Measurements from ENCODE around the gene ZNF615. TPM values are rescaled to one million over a fixed set of nuclear protein-coding genes. Genes with fewer than 3 reads are reported as not detected.
"Not testable (repeated sequence)": the region's sequence is repeated elsewhere in the genome, so short reads cannot be mapped to it uniquely, and the experiment has no call there.

The ZNF615 gene
- total RNA-seq (2014; rRNA removed; shearing (Covaris generic)) (11.0 and 11.4 TPM in 2 replicates), polyA plus RNA-seq (2016; fragmentation: Nextera tagmentation; extraction: Ambion mirVana) (3.7 and 4.5 TPM in 2 replicates)
- long read RNA-seq, full-length matches to known transcripts: 2 of 2 reads
- long read RNA-seq, partial matches to known transcripts: 0 of 2 reads
- long read RNA-seq, other reads (novel, unspliced or antisense): 0 of 2 reads

DNA sequence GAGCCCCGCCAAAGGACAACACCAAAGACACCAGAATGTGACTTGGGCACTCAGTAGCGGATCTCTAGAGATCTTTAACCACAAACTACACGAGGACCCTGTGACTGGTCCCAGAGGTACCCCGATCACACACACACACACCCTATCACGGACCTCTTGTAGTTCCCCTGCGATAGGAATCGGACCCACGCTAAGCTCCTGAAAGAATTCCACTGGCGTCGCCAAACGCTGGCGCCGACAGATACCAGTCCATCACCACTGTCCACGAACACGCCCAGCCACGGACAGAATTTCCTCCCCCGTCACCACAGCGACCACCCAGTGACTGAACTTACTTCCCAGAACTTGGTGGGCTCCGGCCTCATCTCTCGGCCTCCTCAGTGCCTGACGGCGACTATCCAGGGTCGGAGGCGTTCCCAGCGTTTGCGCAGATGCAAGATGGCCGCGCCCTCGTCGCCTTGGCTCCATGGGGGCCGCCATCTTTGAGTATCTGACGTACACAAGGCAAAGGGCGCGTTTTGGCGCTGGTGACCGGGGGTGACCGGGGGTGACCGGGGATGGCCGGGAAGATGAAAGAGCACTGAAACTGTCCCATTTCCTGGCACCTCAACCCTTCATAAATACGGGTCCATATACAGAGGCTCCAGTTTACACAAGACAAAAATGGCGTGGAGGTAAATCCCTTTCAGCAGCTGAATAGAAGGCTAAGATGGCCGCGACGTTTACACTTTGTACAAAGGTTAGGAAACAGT is at the start of gene ZNF615:
TSS of gene ZNF615 (minus strand) at position 406 of the 752 bp plus-strand sequence. CDS start 4,500 bp downstream, outside the sequence.
- Mint-ChIP-seq H3K27ac (peak within 1 kb of the TSS; percentile 99), H3K9me3 (peaks cover 14% of the 10 kb centered on the region), H3K4me3 (peak within 1 kb of the TSS; percentile 96), H3K4me1 (peaks cover 12% of the 10 kb centered on the region; the same call in 2 of the 3 replicates), H3K27me3 (ENCODE audit: insufficient read depth, low read depth, poor library complexity) (peaks cover 11% of the 10 kb centered on the region), H3K36me3 (ENCODE audit: low read depth) (peaks cover 40% of the 10 kb centered on the region)
- peak within 1 kb of the TSS; percentile 89 for H3K4me2 ChIP-seq
- peak within 1 kb of the TSS; percentile 92 for H3K27ac ChIP-seq (ENCODE audit: low read depth)
- H3K79me2 ChIP-seq (replicated peaks; ENCODE audit: insufficient read depth): peaks cover 37% of the 10 kb centered on the region
- peak; percentile 97 for ATAC-seq
- H3K9me2 ChIP-seq (ENCODE audit: insufficient read depth): peaks cover 9% of the 10 kb centered on the region; the same call in 1 of the 2 replicates
- peak within 1 kb of the TSS; percentile 95 for H2AFZ ChIP-seq
- no peaks in the 10 kb centered on the region for H3F3A ChIP-seq (replicated peaks; ENCODE audit: low read depth)
- DNase-seq (ENCODE audit: low spot score): peak; percentile 96
- TF ChIP-seq ZNF114 (CRISPR knock-in tag; IDR thresholded peaks at IDR 0.05) (peak; percentile 80; the same call in 1 of the 2 replicates), ZNF331 (CRISPR knock-in tag; IDR thresholded peaks at IDR 0.05; ENCODE audit: low read depth) (no peak), JUNB (IDR thresholded peaks at IDR 0.05; ENCODE audit: unreplicated experiment) (no peak), EZH2 (IDR thresholded peaks at IDR 0.05; ENCODE audit: low read depth, unreplicated experiment) (no peak), POLR2AphosphoS5 (IDR thresholded peaks at IDR 0.05; ENCODE audit: low read depth) (peak; percentile 72), CREB1 (CRISPR knock-in tag; IDR thresholded peaks at IDR 0.05; ENCODE audit: low read depth) (no peak)
- TF ChIP-seq, protein P1, sequence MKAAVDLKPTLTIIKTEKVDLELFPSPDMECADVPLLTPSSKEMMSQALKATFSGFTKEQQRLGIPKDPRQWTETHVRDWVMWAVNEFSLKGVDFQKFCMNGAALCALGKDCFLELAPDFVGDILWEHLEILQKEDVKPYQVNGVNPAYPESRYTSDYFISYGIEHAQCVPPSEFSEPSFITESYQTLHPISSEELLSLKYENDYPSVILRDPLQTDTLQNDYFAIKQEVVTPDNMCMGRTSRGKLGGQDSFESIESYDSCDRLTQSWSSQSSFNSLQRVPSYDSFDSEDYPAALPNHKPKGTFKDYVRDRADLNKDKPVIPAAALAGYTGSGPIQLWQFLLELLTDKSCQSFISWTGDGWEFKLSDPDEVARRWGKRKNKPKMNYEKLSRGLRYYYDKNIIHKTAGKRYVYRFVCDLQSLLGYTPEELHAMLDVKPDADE (IDR thresholded peaks at IDR 0.05): peak; percentile 88
- TF ChIP-seq, protein P2, sequence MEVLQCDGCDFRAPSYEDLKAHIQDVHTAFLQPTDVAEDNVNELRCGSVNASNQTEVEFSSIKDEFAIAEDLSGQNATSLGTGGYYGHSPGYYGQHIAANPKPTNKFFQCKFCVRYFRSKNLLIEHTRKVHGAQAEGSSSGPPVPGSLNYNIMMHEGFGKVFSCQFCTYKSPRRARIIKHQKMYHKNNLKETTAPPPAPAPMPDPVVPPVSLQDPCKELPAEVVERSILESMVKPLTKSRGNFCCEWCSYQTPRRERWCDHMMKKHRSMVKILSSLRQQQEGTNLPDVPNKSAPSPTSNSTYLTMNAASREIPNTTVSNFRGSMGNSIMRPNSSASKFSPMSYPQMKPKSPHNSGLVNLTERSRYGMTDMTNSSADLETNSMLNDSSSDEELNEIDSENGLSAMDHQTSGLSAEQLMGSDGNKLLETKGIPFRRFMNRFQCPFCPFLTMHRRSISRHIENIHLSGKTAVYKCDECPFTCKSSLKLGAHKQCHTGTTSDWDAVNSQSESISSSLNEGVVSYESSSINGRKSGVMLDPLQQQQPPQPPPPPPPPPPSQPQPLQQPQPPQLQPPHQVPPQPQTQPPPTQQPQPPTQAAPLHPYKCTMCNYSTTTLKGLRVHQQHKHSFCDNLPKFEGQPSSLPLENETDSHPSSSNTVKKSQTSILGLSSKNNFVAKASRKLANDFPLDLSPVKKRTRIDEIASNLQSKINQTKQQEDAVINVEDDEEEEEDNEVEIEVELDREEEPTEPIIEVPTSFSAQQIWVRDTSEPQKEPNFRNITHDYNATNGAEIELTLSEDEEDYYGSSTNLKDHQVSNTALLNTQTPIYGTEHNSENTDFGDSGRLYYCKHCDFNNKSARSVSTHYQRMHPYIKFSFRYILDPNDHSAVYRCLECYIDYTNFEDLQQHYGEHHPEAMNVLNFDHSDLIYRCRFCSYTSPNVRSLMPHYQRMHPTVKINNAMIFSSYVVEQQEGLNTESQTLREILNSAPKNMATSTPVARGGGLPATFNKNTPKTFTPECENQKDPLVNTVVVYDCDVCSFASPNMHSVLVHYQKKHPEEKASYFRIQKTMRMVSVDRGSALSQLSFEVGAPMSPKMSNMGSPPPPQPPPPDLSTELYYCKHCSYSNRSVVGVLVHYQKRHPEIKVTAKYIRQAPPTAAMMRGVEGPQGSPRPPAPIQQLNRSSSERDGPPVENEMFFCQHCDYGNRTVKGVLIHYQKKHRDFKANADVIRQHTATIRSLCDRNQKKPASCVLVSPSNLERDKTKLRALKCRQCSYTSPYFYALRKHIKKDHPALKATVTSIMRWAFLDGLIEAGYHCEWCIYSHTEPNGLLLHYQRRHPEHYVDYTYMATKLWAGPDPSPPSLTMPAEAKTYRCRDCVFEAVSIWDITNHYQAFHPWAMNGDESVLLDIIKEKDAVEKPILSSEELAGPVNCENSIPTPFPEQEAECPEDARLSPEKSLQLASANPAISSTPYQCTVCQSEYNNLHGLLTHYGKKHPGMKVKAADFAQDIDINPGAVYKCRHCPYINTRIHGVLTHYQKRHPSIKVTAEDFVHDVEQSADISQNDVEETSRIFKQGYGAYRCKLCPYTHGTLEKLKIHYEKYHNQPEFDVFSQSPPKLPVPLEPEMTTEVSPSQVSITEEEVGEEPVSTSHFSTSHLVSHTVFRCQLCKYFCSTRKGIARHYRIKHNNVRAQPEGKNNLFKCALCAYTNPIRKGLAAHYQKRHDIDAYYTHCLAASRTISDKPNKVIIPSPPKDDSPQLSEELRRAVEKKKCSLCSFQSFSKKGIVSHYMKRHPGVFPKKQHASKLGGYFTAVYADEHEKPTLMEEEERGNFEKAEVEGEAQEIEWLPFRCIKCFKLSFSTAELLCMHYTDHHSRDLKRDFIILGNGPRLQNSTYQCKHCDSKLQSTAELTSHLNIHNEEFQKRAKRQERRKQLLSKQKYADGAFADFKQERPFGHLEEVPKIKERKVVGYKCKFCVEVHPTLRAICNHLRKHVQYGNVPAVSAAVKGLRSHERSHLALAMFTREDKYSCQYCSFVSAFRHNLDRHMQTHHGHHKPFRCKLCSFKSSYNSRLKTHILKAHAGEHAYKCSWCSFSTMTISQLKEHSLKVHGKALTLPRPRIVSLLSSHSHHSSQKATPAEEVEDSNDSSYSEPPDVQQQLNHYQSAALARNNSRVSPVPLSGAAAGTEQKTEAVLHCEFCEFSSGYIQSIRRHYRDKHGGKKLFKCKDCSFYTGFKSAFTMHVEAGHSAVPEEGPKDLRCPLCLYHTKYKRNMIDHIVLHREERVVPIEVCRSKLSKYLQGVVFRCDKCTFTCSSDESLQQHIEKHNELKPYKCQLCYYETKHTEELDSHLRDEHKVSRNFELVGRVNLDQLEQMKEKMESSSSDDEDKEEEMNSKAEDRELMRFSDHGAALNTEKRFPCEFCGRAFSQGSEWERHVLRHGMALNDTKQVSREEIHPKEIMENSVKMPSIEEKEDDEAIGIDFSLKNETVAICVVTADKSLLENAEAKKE (CRISPR knock-in tag; IDR thresholded peaks at IDR 0.05): no peak
- H3K36me3 ChIP-seq (ENCODE audit: insufficient read depth): no peaks in the 10 kb centered on the region
- 0 out of 2 replicates have a peak, but pooled peaks cover 5% of the 10 kb centered on the region for H3K4me1 ChIP-seq (ENCODE audit: insufficient read depth)
- peak within 1 kb of the TSS; percentile 90 for H3K4me3 ChIP-seq
- H3K27me3 ChIP-seq (ENCODE audit: insufficient read depth): no peaks in the 10 kb centered on the region
- no peaks in the 10 kb centered on the region for H4K20me1 ChIP-seq (replicated peaks; ENCODE audit: insufficient read depth)

DNA sequence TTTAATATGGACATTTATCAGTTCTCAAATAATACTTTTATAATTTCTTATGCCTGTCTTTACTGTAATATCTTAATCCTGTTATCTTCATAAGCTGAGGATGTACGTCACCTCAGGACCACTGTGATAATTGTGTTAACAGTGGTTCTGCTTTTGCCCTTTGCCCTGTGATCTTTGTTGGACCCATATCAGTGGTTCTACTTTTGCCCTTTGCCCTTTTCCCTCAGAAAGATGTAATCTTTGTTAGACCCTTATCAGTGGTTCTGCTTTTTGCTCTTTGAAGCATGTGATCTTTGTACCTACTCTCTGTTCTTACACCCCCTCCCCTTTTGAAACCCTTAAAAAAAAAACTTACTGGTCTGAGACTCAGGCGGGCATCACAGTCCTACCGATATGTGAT is 48.5 kb upstream of the ZNF615 start:
- not testable (repeated sequence) for H3K4me1 ChIP-seq (ENCODE audit: insufficient read depth); H3K27ac Mint-ChIP-seq; DNase-seq (ENCODE audit: low spot score); H3F3A ChIP-seq (replicated peaks; ENCODE audit: low read depth); H3K4me3 Mint-ChIP-seq; H3K27me3 Mint-ChIP-seq (ENCODE audit: insufficient read depth, low read depth, poor library complexity); H3K79me2 ChIP-seq (replicated peaks; ENCODE audit: insufficient read depth); H3K4me1 Mint-ChIP-seq; ATAC-seq; H3K4me2 ChIP-seq; H3K36me3 ChIP-seq (ENCODE audit: insufficient read depth); H3K9me2 ChIP-seq (ENCODE audit: insufficient read depth); H3K4me3 ChIP-seq; H4K20me1 ChIP-seq (replicated peaks; ENCODE audit: insufficient read depth); H3K27me3 ChIP-seq (ENCODE audit: insufficient read depth); H2AFZ ChIP-seq; H3K27ac ChIP-seq (ENCODE audit: low read depth)
- H3K36me3 Mint-ChIP-seq (ENCODE audit: low read depth): peaks cover 73% of the 10 kb centered on the region
- H3K9me3 Mint-ChIP-seq: peaks cover 88% of the 10 kb centered on the region

DNA sequence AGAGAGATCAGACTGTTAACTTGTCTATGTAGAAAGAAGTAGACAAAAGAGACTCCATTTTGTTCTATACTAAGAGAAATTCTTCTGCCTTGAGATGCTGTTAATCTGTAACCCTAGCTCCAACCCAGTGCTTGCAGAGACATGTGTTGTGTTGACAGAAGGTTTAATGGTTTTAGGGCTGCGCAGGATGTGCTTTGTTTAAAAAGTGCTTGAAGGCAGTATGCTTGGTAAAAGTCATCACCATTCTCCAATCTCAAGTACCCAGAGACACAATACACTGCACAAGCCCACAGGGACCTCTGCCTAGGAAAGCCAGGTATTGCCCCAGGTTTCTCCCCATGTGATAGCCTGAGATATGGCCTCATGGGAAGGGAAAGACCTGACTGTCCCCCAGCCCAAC is 43.7 kb upstream of the ZNF615 start:
- not testable (repeated sequence) for H3F3A ChIP-seq (replicated peaks; ENCODE audit: low read depth); DNase-seq (ENCODE audit: low spot score); H3K9me2 ChIP-seq (ENCODE audit: insufficient read depth); H3K4me3 ChIP-seq; ATAC-seq; H3K4me3 Mint-ChIP-seq; H3K27ac ChIP-seq (ENCODE audit: low read depth); H3K36me3 ChIP-seq (ENCODE audit: insufficient read depth); H4K20me1 ChIP-seq (replicated peaks; ENCODE audit: insufficient read depth); H3K4me1 ChIP-seq (ENCODE audit: insufficient read depth); H3K27me3 ChIP-seq (ENCODE audit: insufficient read depth); H3K79me2 ChIP-seq (replicated peaks; ENCODE audit: insufficient read depth); H3K4me2 ChIP-seq; H3K27me3 Mint-ChIP-seq (ENCODE audit: insufficient read depth, low read depth, poor library complexity); H3K27ac Mint-ChIP-seq; H2AFZ ChIP-seq
- Mint-ChIP-seq H3K36me3 (ENCODE audit: low read depth) (peaks cover 50% of the 10 kb centered on the region), H3K4me1 (peaks cover 10% of the 10 kb centered on the region), H3K9me3 (peaks cover 65% of the 10 kb centered on the region)

Data from GM23338 (cell line).